GM18868 (cell line): ENCODE data around the gene XYLT1.

ENCODE experiments used
- ATAC-seq: cut with Tn5 transposase; IDR thresholded peaks from one replicate; pipeline ENCODE4 v1.9.1; 2021; ENCODE audit warnings: mild to moderate bottlenecking, moderate library complexity; ENCODE audit not compliant: unreplicated experiment

XYLT1 gene

GRCh38 chr16:17377360-17378324, 93.1 kb downstream of the XYLT1 start:
- ATAC-seq = peak; percentile 73

DNA sequence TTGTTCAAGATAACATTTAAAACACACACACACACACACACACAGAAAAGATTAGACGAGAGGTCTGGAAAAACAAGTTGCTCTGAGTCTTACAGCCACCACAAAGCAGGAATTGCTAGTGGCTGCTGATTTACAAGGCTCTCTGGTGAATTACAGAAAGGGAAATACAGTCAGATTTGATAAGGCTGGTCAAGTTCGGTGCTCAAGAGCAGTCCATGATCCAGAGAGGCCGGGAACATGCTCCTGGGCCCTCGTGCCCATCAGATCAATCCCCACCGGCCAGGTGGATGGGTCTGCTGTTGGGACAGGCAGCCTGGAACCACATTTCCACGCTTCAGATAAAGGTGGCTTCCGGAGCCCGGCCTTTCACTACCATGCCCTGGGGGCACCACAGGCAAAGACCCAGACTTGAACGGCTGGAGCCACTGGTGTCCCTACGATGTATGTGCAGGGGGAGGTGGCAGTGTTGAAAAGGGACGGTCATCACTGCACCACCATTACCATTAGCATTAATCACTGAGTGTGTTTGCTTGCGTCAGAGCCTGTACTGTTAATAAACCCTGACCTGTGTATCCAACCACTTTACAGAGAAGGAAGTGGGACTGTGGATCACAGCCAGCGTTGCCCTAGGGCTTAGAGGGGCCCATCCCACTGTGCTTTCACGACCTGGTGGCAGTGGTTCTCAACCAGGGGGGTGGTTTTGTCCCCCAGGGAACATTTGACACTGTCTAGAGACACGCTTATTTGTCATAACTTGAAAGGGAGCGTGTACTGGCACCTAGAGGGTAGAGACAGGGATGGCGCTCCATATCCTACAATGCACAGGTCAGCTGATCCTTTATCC, 95.1 kb downstream of the XYLT1 start:
- ATAC-seq = peak; percentile 50

GRCh38 chr16:17374668-17375255, 96.0 kb downstream of the XYLT1 start:
- no peak for ATAC-seq

- no peak for ATAC-seq
Observed at GRCh38 chr16:17373533-17373932, 97.2 kb downstream of the XYLT1 start.

- no peak for ATAC-seq
Observed at GRCh38 chr16:17372386-17372785, 98.4 kb downstream of the XYLT1 start.

- ATAC-seq = no peak
Observed at GRCh38 chr16:17371299-17371698, 99.5 kb downstream of the XYLT1 start.

DNA sequence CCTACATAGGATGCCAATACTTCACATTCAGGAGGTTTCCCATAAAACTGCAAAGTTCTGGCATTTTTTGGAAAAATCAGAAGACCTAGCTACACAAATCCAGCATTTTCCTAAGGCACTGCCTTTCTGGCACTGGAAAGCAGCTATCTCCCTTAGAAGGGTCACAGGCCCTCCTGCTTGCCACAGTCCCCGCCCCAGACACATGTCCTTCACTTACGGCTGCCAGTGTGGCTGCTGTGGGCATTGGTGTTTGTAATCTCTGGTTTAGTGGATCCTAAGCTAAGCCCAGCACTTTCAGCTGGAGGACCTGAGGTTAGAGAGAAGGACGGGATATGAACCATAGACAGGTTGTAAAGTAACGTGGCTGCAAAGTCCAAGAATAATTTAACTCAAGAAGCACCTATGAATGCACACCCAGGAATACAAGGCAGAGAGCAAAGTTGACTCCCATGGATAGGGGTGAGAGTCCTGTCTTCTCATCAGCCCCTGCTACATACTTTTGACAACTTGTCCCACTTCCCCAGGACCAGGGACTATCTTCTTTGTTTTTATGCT, 100.0 kb downstream of the XYLT1 start:
- no peak for ATAC-seq

GRCh38 chr16:17370223-17370707, 100.5 kb downstream of the XYLT1 start:
- no peak for ATAC-seq

- no peak for ATAC-seq
Observed at GRCh38 chr16:17369421-17370222, 101.1 kb downstream of the XYLT1 start.

GRCh38 chr16:17368951-17369350, 101.8 kb downstream of the XYLT1 start:
- ATAC-seq = no peak

DNA sequence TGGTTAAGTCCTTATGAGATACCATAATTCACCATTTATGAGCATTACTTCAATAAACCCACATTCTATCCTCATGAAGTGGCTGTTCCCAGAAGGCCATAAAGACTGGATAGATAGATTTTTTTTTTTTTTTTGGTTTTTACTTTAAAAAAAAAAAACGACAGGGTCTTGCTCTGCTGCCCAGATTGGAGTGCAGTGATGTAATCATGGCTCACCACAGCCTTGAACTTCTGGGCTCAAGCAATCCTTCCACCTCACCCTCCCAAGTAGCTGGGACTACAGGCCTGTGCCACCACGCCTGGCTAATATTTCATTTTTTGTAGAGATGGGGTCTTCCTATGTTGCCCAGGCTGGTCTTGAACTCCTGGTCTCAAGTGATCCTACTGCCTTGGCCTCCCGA, 102.3 kb downstream of the XYLT1 start:
- no peak for ATAC-seq

- ATAC-seq = no peak
Observed at GRCh38 chr16:17367923-17368322, 102.8 kb downstream of the XYLT1 start.

GRCh38 chr16:17367036-17367435, 103.7 kb downstream of the XYLT1 start:
- ATAC-seq = no peak

- no peak for ATAC-seq
Observed at GRCh38 chr16:17366299-17366961, 104.3 kb downstream of the XYLT1 start.

GRCh38 chr16:17365591-17366298, 105.0 kb downstream of the XYLT1 start:
- ATAC-seq = no peak

- ATAC-seq = no peak
Observed at GRCh38 chr16:17365211-17365541, 105.6 kb downstream of the XYLT1 start.

DNA sequence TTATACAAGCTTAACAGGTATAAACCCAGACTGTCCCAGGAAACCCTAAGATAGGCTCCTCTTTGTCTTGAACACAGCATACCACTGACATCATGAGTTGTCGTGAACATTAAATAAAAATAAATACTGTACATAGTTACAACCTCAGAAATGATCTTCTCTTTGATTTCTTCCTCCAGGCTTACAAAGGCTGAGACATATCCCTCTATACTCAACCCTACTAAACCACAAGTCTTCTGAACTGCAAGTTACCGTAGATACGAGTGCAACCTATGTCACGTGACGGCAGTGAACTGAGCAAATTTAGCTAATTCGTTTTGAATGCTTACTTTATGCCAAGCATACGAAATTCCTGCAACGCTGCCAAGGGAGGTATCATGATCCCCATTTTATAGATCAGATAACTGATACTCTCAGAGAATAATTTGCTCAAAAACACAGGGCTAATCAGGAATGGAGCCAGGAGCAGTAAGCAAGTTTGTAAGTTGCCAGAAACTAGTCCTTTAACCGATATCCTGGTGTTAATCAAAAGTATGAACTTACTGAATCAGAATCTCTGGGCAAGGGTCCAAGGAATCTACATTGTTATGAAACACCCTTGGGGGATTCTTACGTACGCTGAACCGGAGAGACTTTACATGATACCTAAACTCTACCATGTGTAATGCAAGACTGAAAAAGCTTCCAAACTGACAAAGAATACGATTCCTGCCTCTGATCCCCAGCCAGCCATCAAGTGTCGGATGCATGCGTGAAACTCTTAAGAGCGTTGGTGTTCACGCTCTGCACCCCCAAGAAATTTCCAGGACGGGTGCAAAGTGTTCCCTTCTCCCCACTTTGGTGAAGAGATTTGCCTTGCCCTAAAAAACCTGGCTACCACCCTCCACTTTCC, 106.2 kb downstream of the XYLT1 start:
- no peak for ATAC-seq

- ATAC-seq = no peak
Observed at GRCh38 chr16:17362946-17363345, 107.8 kb downstream of the XYLT1 start.
